KOPT-K1 (cell line): ENCODE results near the gene PCDHA10.
"Not testable (repeated sequence)": the region's sequence is repeated elsewhere in the genome, so short reads cannot be mapped to it uniquely, and the experiment has no call there.

Experiments used
- H3K27ac ChIP-seq: fragments of 200-600 bp; sonication (generic); 2 replicates; pipeline ENCODE4 v1.5.1; 2016; ENCODE audit warnings: antibody characterized with exemption, mild to moderate bottlenecking, low read depth, low read length; ENCODE audit not compliant: poor library complexity, severe bottlenecking
- H3K36me3 ChIP-seq: fragments of 200-600 bp; sonication (generic); 2 replicates; pipeline ENCODE4 v1.5.1; 2017; ENCODE audit warnings: antibody characterized with exemption, mild to moderate bottlenecking, low read length, moderate library complexity; ENCODE audit not compliant: insufficient read depth
- H3K9me3 ChIP-seq: fragments of 200-600 bp; sonication (generic); 2 replicates; pipeline ENCODE4 v1.5.1; 2017; ENCODE audit warnings: antibody characterized with exemption, low read length, mild to moderate bottlenecking; ENCODE audit not compliant: insufficient read depth, poor library complexity, severe bottlenecking

The PCDHA10 gene

DNA sequence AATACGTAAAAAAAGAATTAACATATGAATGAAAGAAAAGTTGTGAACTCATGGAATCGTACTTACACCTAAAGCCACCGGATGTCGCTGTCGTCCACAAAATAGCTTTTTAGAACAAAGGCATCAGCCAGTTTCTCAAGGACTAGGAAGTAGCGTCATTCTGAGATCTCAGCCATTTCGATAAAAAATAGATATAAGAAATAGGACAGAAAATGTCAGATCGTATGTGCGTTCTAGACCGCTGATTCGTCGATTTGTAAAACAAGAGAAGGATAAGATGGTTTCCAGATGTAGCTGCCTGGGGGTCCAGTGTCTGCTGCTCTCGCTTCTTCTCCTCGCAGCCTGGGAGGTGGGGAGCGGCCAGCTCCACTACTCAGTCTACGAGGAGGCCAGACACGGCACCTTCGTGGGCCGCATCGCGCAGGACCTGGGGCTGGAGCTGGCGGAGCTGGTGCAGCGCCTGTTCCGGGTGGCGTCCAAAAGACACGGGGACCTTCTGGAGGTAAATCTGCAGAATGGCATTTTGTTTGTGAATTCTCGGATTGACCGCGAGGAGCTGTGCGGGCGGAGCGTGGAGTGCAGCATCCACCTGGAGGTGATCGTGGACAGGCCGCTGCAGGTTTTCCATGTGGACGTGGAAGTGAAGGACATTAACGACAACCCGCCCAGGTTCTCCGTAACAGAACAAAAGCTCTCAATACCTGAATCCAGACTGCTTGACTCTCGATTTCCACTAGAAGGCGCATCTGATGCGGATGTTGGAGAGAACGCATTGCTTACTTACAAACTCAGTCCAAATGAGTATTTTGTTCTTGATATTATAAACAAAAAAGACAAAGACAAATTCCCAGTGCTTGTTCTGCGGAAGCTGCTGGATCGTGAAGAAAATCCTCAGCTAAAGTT lies at the start of gene PCDHA10:
PCDHA10 (plus strand) TSS at position 126 of the 903 bp plus-strand sequence; CDS start at position 278, 152 bp downstream.
- Histone ChIP-seq H3K36me3 (no peaks in the 10 kb centered on the region), H3K9me3 (no peaks in the 10 kb centered on the region), H3K27ac (no peak within 1 kb of the TSS)

DNA sequence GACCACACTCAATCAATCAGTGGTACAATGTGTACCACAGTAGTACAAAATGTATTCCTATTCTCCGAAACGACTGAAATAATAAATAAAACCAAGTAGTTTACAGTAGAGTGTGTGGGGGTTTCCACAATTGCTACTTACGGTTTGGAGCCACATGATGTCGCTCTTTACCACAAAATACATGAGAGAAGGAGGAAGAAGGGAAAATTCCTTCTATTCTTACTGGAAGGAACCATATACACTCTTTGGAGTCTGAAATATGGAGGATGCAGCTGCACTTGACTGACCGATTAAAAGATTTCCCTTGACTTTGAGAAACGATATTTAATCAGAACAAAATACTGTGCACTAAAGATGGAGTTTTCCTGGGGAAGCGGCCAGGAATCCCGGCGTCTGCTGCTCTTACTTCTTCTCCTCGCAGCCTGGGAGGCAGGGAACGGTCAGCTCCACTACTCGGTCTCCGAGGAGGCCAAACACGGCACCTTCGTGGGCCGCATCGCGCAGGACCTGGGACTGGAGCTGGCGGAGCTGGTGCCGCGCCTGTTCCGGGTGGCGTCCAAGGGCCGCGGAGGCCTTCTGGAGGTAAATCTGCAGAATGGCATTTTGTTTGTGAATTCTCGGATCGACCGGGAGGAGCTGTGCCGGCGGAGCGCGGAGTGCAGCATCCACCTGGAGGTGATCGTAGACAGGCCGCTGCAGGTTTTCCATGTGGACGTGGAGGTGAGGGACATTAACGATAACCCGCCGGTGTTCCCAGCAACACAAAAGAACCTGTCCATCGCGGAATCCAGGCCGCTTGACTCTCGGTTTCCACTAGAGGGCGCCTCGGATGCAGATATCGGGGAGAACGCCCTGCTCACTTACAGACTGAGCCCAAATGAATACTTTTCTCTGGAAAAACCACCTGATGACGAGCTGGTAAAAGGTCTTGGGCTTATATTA lies 48.6 kb upstream of the PCDHA10 start, which contains the start of gene PCDHA4:
PCDHA4 (plus strand) TSS at position 235 of the 942 bp plus-strand sequence.
- no peak within 1 kb of the TSS for H3K27ac ChIP-seq
- H3K36me3 ChIP-seq: no peaks in the 10 kb centered on the region
- H3K9me3 ChIP-seq: no peaks in the 10 kb centered on the region

DNA sequence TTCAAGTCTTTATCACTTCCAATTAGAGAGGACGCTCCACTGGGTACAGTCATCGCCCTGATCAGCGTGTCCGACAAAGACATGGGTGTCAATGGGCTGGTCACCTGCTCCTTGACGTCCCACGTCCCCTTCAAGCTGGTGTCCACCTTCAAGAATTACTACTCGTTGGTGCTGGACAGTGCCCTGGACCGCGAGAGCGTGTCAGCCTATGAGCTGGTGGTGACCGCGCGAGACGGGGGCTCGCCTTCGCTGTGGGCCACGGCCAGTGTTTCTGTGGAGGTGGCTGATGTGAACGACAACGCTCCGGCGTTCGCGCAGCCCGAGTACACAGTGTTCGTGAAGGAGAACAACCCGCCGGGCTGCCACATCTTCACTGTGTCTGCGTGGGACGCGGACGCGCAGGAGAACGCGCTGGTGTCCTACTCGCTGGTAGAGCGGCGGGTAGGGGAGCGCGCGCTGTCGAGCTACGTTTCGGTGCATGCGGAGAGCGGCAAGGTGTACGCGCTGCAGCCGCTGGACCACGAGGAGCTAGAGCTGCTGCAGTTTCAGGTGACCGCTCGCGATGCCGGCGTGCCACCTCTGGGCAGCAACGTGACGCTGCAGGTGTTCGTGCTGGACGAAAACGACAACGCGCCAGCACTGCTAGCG lies 47.3 kb upstream of the PCDHA10 start:
- not testable (repeated sequence) for H3K36me3 ChIP-seq, H3K9me3 ChIP-seq, H3K27ac ChIP-seq

- H3K27ac ChIP-seq: no peak overlapping the region
- H3K36me3 ChIP-seq: no peaks in the 10 kb centered on the region
- H3K9me3 ChIP-seq: no peaks in the 10 kb centered on the region
Measured at GRCh38 chr5:140808889-140809291, 46.8 kb upstream of the PCDHA10 start.

GRCh38 chr5:140821375-140822280 lies 34.1 kb upstream of the PCDHA10 start, which contains the start of gene PCDHA5:
TSS of gene PCDHA5 (plus strand) at chr5:140821613.
- Histone ChIP-seq H3K36me3 (no peaks in the 10 kb centered on the region), H3K9me3 (no peaks in the 10 kb centered on the region), H3K27ac (no peak within 1 kb of the TSS)

DNA sequence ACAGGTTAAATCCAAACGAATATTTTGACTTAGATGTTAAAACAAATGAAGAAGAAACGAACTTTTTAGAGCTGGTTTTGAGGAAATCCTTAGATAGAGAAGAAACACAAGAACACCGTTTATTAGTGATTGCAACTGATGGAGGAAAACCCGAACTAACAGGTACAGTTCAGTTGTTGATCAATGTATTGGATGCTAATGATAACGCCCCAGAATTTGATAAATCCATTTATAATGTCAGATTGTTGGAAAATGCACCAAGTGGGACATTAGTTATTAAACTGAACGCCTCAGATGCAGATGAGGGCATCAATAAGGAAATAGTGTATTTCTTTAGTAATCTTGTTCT lies 33.4 kb upstream of the PCDHA10 start:
- H3K9me3 ChIP-seq: no peaks in the 10 kb centered on the region
- H3K27ac ChIP-seq: no peak overlapping the region
- no peaks in the 10 kb centered on the region for H3K36me3 ChIP-seq

- H3K36me3 ChIP-seq, H3K9me3 ChIP-seq, H3K27ac ChIP-seq: not testable (repeated sequence)
Measured at GRCh38 chr5:140822969-140823368, 32.7 kb upstream of the PCDHA10 start.

DNA sequence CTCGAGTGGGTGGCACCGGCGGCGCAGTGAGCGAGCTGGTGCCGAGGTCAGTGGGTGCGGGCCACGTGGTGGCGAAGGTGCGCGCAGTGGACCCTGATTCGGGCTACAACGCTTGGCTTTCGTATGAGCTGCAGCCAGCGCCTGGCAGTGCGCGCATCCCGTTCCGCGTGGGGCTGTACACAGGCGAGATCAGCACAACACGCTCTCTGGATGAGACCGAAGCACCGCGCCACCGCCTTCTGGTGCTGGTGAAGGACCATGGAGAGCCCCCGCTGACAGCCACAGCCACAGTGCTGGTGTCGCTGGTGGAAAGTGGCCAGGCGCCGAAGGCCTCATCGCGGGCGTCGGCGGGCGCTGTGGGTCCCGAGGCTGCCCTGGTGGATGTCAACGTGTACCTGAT lies 32.2 kb upstream of the PCDHA10 start:
- Histone ChIP-seq H3K36me3 (no peaks in the 10 kb centered on the region), H3K9me3 (no peaks in the 10 kb centered on the region), H3K27ac (no peak overlapping the region)

GRCh38 chr5:140827704-140828361 lies 27.9 kb upstream of the PCDHA10 start, which contains the start of gene PCDHA6:
TSS of gene PCDHA6 (plus strand) at chr5:140827960. CDS start at chr5:140828092, 132 bp downstream.
- Histone ChIP-seq H3K9me3 (no peaks in the 10 kb centered on the region), H3K36me3 (no peaks in the 10 kb centered on the region), H3K27ac (no peak within 1 kb of the TSS)

DNA sequence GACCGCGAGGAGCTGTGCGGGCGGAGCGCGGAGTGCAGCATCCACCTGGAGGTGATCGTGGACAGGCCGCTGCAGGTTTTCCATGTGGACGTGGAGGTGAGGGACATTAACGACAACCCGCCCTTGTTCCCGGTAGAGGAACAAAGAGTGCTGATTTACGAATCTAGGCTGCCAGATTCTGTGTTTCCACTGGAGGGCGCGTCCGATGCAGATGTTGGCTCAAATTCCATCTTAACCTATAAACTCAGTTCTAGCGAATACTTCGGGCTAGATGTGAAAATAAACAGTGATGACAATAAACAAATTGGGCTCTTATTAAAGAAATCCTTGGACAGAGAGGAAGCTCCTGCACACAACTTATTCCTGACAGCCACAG lies 27.3 kb upstream of the PCDHA10 start:
- no peak overlapping the region for H3K27ac ChIP-seq
- H3K36me3 ChIP-seq: no peaks in the 10 kb centered on the region
- H3K9me3 ChIP-seq: no peaks in the 10 kb centered on the region

DNA sequence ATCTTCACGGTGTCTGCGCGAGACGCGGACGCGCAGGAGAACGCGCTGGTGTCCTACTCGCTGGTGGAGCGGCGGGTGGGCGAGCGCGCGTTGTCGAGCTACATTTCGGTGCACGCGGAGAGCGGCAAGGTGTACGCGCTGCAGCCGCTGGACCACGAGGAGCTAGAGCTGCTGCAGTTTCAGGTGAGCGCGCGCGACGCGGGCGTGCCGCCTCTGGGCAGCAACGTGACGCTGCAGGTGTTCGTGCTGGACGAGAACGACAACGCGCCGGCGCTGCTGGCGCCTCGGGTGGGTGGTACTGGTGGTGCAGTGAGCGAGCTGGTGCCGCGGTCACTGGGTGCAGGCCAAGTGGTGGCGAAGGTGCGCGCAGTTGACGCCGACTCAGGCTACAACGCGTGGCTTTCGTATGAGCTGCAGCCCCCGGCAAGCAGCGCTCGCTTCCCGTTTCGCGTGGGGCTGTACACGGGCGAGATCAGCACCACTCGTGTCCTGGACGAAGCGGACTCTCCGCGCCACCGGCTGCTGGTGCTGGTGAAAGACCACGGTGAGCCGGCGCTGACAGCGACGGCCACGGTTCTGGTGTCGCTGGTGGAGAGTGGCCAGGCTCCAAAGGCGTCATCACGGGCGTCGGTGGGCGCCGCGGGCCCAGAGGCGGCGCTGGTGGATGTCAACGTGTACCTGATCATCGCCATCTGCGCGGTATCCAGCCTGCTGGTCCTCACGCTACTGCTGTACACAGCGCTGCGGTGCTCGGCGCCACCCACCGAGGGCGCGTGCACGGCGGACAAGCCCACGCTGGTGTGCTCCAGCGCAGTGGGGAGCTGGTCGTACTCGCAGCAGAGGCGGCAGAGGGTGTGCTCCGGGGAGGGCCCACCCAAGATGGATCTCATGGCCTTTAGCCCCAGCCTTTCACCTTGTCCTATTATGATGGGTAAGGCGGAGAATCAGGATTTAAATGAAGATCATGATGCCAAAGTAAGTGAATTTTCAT lies 25.9 kb upstream of the PCDHA10 start:
- not testable (repeated sequence) for H3K36me3 ChIP-seq, H3K27ac ChIP-seq

GRCh38 chr5:140833993-140834392 lies 21.7 kb upstream of the PCDHA10 start, which contains the start of gene PCDHA7:
TSS of gene PCDHA7 (plus strand) at chr5:140834269. CDS start at chr5:140834384, 115 bp downstream.
- Histone ChIP-seq H3K27ac (no peak within 1 kb of the TSS), H3K9me3 (no peaks in the 10 kb centered on the region), H3K36me3 (no peaks in the 10 kb centered on the region)

More for the DNA sequence above, 25.9 kb upstream of the PCDHA10 start:
- not testable (repeated sequence) for H3K9me3 ChIP-seq
